Activated naive CD4-positive, alpha-beta T cell treated with anti-CD3 and anti-CD28 coated beads, Interleukin-2, amount 50 U/mL, for 24 hours (primary cell): Measurements from ENCODE around the gene NCS1.

Source experiments
- H3K27ac Mint-ChIP-seq: one replicate; pipeline ENCODE4 v1.8.0; 2021; ENCODE audit warnings: mild to moderate bottlenecking, mixed read lengths
- H3K27me3 Mint-ChIP-seq: one replicate; pipeline ENCODE4 v1.8.0; 2021; ENCODE audit warnings: mixed read lengths
- H3K36me3 Mint-ChIP-seq: one replicate; pipeline ENCODE4 v1.8.0; 2021; ENCODE audit warnings: mixed read lengths
- H3K4me1 Mint-ChIP-seq: one replicate; pipeline ENCODE4 v1.8.0; 2021; ENCODE audit warnings: mixed read lengths
- H3K4me3 Mint-ChIP-seq: one replicate; pipeline ENCODE4 v1.8.0; 2021; ENCODE audit warnings: mild to moderate bottlenecking, mixed read lengths
- H3K9me3 Mint-ChIP-seq: one replicate; pipeline ENCODE4 v1.8.0; 2021; ENCODE audit warnings: mixed read lengths

Gene NCS1

DNA sequence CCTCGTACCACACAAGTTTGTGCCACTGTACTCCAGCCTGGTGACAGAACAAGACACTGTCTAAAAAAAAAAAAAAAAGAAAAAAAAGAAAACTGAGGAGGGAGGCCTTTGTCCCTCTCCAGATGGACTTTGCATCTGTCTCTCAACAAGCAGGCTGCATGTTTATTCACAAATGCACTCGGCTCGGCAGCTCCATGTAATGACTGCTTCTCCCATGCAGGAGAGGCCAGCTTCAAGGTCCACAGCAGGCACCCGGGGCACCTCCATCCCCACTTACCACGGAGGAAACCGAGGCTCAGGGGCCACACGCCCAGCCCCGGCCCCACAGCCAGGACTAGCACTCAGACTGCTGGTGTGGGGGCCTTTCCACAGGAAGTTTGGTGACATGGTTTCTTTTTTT is 13.1 kb upstream of the NCS1 start:
- Mint-ChIP-seq H3K27me3 (no peaks in the 10 kb centered on the region), H3K4me3 (no peak overlapping the region), H3K27ac (no peak overlapping the region), H3K36me3 (no peaks in the 10 kb centered on the region), H3K9me3 (no peaks in the 10 kb centered on the region), H3K4me1 (no peaks in the 10 kb centered on the region)

DNA sequence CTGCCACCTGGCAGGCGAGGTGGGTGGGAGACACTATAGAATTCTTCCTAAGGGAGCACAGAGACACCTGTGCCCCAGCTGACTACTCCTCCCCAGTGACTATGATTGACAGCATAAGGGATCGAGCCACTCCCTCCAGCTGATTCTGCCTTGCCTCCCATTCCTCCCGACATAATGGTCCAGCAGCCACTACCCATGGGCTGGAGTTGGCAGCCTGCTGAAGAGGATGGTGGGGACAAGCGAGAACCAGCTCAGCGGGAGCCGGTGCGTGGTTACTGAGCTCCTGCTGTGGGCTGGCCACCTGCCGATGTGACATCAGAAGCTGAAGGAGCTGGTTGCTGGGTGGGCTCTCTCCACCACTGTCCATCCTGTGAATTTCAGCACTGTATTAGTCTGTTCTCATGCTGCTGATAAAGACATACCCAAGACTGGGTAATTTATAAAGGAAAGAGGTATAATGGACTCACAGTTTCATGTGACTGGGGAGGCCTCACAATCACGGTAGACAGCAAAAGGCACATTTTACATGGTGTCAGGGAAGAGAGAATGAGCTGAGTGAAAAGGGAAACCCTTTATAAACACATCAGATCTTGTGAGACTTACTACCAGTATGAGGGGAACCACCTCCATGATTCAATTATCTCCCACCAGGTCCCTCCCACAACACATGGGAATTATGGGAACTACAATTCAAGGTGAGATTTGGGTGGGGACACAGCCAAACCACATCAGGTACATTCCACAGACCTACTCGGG is 12.1 kb upstream of the NCS1 start:
- H3K4me1 Mint-ChIP-seq = no peaks in the 10 kb centered on the region
- no peak overlapping the region for H3K4me3 Mint-ChIP-seq
- H3K27ac Mint-ChIP-seq = no peak overlapping the region
- H3K27me3 Mint-ChIP-seq = no peaks in the 10 kb centered on the region
- no peaks in the 10 kb centered on the region for H3K9me3 Mint-ChIP-seq
- no peaks in the 10 kb centered on the region for H3K36me3 Mint-ChIP-seq

DNA sequence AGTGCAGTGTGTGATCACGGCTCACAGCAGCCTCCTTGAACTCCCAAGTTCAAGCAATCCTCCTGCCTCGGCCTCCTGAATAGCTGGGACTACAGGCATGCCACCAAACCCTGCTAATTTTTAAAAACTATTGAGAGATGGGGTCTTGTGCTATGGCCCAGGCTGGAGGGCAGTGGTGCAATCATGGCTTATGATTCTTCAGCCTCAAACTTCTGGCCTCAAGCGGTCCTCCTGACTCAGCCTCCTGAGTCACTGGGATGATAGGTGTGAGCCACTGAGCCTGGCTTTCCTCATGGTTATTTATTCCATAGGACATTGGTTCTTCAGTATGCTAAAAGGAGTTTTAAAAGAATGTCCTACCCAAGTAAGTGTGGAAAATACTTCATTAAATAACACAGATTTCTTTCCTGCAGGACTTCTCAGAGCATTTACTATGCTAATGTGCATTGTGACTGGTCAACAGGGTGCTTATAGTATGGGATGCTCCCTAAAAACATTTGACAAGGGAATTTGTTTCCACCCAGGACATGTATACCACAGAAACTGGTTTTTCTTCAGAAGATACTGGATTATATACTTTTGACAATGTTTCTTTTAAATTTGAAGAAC is 11.2 kb upstream of the NCS1 start:
- Mint-ChIP-seq H3K27me3 (no peaks in the 10 kb centered on the region), H3K4me1 (no peaks in the 10 kb centered on the region), H3K36me3 (no peaks in the 10 kb centered on the region), H3K4me3 (no peak overlapping the region), H3K27ac (no peak overlapping the region), H3K9me3 (no peaks in the 10 kb centered on the region)

DNA sequence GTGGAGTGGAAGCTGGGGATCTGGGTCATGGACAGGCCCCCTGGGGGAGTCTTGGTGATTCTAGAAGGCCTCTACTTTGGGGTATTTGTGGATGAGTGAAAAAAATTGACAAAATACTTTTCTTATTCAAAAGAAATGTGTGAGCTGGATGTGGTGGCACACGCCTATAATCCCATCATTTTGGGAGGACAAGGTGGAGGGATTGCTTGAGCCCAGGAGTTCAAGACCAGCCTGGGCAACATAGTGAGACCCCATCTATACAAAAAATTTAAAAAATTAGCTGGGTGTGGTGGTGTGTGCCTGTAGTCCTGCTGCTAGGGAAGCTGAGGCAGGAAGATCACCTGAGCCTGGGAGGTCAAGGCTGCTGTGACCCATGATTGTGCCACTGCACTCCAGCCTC is 6.6 kb upstream of the NCS1 start:
- Mint-ChIP-seq H3K27me3 (no peaks in the 10 kb centered on the region), H3K9me3 (no peaks in the 10 kb centered on the region), H3K4me1 (peaks cover 5% of the 10 kb centered on the region), H3K4me3 (no peak overlapping the region), H3K36me3 (no peaks in the 10 kb centered on the region), H3K27ac (no peak overlapping the region)

DNA sequence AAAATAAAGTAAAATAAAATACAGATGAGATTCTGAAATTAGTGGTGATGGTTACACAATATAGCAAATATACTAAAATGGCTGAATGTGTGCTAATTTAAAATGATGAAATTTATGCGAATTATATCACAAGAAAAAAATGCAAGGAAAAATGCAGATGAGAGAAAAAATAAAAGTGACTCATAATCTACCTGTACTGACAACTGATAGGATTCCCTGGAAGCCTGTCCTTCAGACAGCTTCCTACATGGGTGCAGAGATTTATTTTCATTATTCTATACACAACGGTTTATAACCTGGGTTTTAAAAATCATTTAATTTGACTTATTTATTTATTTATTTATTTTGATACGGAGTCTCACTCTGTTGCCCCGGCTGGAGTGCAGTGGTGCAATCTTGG is 5.8 kb upstream of the NCS1 start:
- Mint-ChIP-seq H3K27me3 (peaks cover 2% of the 10 kb centered on the region), H3K4me3 (no peak overlapping the region), H3K4me1 (peaks cover 5% of the 10 kb centered on the region), H3K27ac (no peak overlapping the region), H3K36me3 (no peaks in the 10 kb centered on the region), H3K9me3 (no peaks in the 10 kb centered on the region)

DNA sequence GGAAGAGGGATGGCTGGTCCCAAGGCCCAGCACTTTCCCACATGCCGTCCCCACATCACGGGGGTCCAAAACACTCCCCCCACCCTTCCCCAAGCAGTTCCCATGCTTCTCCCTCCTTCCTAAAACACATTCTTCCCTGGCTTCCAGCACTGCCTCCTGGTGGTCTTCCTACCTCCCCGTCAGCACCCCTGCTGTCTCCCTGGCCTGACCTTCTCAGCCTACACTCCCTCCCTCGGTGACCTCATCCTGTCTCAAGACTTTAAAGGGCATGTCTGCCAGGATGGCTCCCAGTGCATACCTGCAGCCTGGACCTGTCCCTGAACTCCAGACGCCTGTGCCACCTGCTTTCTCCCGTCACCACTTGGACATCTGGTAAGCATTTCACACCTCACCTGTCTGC is 4.3 kb upstream of the NCS1 start:
- H3K4me3 Mint-ChIP-seq = no peak overlapping the region
- H3K4me1 Mint-ChIP-seq = peaks cover 5% of the 10 kb centered on the region
- H3K9me3 Mint-ChIP-seq = no peaks in the 10 kb centered on the region
- no peak overlapping the region for H3K27ac Mint-ChIP-seq
- H3K36me3 Mint-ChIP-seq = no peaks in the 10 kb centered on the region
- H3K27me3 Mint-ChIP-seq = peaks cover 2% of the 10 kb centered on the region

DNA sequence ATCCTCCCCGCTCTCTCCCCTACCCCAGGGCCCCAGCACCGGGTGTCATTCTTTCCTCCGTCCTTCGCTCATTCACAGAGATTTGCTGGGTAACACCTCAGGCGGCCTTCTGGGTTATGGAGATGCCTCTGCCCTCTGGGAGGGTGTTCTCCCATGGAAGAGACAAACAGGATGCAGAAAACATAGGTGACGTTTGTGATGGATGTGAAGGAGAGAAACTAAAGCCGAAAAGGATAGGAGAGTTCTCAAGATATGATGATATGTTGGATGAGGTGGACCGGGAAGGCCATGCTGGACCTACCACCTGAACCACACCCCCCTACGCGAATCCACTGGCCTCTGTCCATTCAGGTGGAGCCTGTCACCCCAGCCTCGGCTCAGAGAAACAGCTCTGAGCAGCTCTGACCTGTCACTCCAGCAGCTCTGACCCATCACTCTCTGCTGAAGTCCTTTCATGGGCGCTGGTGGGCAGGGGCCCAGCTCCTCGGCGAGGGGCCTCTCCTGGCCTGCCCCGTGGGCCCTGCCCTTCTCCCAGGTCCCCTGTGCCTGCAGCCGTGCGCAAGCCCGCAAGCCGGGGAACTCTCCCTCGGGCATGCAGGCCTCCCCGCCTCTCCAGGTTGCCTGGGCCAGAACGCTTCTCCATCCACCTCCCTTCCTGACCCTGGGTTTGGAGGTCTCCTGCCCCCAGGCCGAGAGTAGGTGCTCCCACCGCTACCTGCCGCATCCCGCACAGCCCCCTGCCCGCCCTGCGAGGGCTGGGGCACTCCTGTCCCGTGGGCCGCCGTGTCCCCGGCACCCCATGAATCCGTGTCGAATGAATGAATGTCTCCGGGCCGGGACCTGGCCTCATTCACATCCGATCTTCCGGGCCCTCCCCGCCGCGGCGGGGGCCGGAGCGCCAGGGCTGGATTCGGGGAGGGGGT is 717 bp upstream of the NCS1 start:
- H3K4me1 Mint-ChIP-seq = peaks cover 5% of the 10 kb centered on the region
- H3K9me3 Mint-ChIP-seq = no peaks in the 10 kb centered on the region
- H3K27me3 Mint-ChIP-seq = peaks cover 5% of the 10 kb centered on the region
- no peak overlapping the region for H3K27ac Mint-ChIP-seq
- H3K36me3 Mint-ChIP-seq = no peaks in the 10 kb centered on the region
- H3K4me3 Mint-ChIP-seq = peak overlapping the region; percentile 76

DNA sequence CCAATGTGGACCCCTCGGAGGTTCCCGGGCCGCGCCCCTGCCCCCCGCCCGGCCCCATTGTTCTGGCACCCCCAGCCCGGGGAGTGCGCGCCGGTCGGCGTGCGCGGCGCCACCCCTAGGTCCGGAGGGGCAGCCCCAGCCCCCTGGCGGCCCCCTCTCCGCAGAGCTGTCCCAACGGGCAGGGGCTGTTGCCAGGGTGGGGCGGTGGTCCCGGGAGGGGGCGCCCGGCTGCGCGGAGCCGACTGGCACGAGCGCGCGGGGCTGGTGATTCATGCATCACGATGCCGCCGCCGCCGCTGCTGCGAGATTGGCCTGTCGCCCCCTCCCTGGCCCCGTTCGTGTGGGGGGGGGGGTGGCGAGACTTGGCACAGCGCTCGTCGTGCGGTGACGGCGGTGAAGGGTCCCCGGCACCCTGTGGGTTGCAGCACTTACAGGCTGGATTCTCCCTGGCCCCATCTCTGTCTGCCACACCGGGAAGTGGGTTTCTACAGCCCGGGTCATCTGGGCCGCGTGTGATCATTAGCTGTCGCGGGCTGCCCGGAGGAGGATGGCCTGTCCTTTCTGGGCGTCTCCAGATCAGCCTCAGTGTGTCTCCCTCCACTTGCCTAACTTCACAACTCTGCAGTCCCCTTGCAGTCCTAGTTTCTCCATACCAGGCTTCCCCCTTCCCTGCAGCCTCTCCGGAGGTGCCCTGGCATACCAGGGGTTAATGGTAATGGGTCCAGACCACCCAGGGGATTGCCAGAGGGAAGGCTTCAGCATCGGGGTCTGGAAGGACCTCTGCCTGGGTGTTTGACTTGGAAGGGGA is 858 bp downstream of the NCS1 start:
- peak overlapping the region; percentile 83 for H3K4me3 Mint-ChIP-seq
- H3K4me1 Mint-ChIP-seq = no peaks in the 10 kb centered on the region
- H3K36me3 Mint-ChIP-seq = no peaks in the 10 kb centered on the region
- no peaks in the 10 kb centered on the region for H3K9me3 Mint-ChIP-seq
- H3K27ac Mint-ChIP-seq = no peak overlapping the region
- peaks cover 5% of the 10 kb centered on the region for H3K27me3 Mint-ChIP-seq

DNA sequence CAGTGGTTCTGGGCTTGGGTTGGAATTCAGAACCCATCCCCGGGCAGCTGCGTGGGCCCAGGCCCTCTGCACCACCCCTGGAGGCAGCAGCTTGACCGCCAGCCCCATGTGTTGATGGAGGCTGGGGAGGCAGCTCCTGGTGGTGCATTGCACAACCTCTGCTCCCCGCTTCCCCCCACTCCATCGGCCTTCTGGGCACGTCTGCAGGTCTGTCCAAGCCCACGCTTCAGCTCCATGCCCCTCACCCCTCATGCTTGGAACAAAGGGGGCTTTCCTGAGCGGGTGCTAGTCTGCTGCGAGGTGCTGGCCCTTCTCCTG is 1.4 kb downstream of the NCS1 start:
- Mint-ChIP-seq H3K9me3 (no peaks in the 10 kb centered on the region), H3K27ac (peak overlapping the region; percentile 23)

DNA sequence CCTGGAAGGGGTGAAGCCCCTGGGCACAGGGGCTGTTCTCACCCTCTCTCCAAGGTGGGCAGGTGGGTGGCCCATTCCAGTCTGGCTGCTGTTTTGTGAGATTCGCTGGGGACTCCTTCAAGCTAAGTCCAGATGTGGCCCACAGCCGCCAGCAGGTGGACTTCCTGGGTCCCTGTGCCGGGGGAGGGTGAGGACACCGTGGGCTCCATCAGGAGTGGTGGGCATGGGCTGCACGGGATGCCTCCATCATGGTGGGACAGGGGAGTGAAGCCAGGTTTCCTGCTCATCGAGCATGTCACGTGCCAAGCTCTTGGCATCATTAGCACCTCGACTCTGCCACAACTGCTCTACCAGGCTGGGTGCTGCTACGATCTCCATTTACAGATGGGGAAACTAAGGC is 1.8 kb downstream of the NCS1 start:
- Mint-ChIP-seq H3K9me3 (no peaks in the 10 kb centered on the region), H3K4me1 (no peaks in the 10 kb centered on the region), H3K4me3 (peak overlapping the region; percentile 83), H3K36me3 (no peaks in the 10 kb centered on the region), H3K27me3 (peaks cover 5% of the 10 kb centered on the region), H3K27ac (peak overlapping the region; percentile 23)

More for the DNA sequence above, 1.4 kb downstream of the NCS1 start:
- peak overlapping the region; percentile 83 for H3K4me3 Mint-ChIP-seq
- no peaks in the 10 kb centered on the region for H3K4me1 Mint-ChIP-seq
- H3K36me3 Mint-ChIP-seq = no peaks in the 10 kb centered on the region
- peaks cover 5% of the 10 kb centered on the region for H3K27me3 Mint-ChIP-seq

DNA sequence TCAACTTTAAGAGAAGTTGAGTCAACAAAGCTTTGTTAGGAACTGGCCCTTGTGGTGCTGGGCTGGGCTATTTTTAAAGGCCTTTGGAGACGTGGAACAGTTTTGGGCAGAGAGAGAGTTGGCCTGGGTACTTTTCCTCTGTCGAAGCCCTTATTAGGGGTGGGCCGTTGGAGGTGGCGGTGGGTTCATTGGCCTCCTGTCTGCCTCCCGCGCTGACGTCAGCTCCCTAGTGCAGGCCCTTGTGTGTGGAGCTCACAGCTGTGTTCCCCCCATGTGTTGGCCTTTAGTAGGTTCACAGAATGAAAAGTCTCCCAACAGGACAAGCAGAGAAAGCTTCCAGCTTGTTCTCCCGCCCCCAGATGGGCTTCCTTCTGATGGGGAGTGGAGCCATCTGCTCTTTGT is 2.7 kb downstream of the NCS1 start:
- Mint-ChIP-seq H3K36me3 (no peaks in the 10 kb centered on the region), H3K27me3 (peaks cover 5% of the 10 kb centered on the region)

DNA sequence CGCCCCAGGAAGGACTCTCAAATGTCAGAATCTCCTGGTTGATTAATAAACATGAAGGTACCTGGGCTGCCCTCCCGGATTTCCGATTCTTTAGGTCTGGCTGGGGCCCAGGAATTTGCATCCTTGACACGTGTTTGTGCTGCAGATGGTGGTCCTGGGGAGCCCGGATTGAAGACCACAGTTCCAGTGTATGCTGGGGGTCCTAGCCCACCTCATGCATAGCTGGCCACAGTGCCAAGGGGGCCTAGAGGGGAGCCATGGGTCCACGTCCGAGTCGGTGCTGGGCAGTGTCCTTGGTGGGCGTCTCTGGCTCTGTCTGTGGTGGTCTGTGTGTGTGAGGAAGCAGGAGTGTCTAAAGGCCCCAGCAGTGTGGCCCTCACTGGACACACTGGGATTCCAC is 3.2 kb downstream of the NCS1 start:
- no peak overlapping the region for H3K4me3 Mint-ChIP-seq
- no peaks in the 10 kb centered on the region for H3K9me3 Mint-ChIP-seq
- no peak overlapping the region for H3K27ac Mint-ChIP-seq
- H3K36me3 Mint-ChIP-seq = no peaks in the 10 kb centered on the region
- H3K27me3 Mint-ChIP-seq = peaks cover 5% of the 10 kb centered on the region
- H3K4me1 Mint-ChIP-seq = no peaks in the 10 kb centered on the region

More for the DNA sequence above, 2.7 kb downstream of the NCS1 start:
- Mint-ChIP-seq H3K4me1 (no peaks in the 10 kb centered on the region), H3K4me3 (peak overlapping the region; percentile 61), H3K9me3 (no peaks in the 10 kb centered on the region), H3K27ac (no peak overlapping the region)

DNA sequence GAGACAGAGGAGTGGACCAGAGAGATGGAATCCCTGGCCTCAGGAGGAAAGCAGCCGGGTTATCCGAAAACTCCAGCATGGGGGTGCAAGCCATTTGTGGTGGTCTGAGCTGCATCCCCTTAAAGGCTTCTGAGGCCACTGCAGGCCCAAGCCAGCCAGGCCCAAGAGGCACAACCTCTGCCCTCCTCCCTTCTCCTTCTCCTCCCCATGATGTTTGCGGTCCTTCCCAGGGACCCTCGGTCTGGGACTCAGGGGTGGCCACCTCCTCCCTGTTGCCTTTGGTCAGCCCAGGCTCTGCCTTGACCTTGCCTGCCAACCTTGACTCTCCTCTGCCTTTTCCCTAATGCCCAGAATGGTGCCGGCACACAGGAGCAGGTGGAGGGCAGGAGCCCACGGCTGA is 4.6 kb downstream of the NCS1 start:
- Mint-ChIP-seq H3K4me1 (no peaks in the 10 kb centered on the region), H3K27me3 (peaks cover 2% of the 10 kb centered on the region)

DNA sequence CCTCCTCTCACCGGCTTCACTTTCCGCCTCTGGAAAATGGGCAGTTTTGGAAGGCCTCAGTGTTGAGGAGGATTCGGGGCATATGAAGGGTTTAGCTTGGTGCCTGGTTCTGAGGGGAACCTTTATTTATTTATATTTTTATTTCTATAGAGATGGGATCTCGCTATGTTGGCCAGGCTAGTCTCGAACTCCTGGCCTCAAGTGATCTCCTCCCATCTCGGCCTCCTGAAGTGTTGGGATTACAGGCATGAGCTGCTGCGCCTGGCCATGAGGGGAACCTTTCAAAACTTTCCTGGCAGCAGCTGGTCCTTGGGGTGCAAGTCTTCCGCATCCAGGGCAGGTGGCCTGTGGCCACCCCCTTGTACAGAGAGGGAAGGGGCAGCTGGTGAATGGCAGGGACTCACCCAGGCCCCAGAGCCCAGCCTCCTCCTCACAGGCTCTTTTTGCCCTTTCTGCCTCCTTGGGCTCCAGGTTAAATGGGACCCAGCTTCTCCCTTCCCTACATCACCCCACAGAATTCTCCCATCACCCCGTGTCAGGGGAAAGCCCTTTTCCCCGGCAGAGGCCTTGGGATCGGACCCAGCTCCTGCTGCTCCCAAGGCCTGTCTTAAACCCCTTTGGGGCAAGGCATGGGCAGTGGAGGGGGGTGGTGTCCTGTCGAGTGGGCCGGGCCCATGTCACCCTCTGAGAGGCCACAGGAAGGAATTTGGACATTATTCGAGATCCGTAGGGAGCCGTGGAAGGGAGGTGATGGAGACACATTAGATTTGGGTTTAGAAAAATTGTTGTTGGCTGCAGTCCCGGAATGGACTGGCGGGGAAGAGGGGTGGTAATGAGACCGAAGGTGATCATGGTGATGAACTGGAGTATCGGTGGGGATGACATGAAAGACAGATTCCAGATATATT is 5.9 kb downstream of the NCS1 start:
- no peaks in the 10 kb centered on the region for H3K4me1 Mint-ChIP-seq
- H3K27ac Mint-ChIP-seq = no peak overlapping the region
- H3K9me3 Mint-ChIP-seq = no peaks in the 10 kb centered on the region
- H3K4me3 Mint-ChIP-seq = no peak overlapping the region
- no peaks in the 10 kb centered on the region for H3K36me3 Mint-ChIP-seq
- peaks cover 2% of the 10 kb centered on the region for H3K27me3 Mint-ChIP-seq

More for the DNA sequence above, 4.6 kb downstream of the NCS1 start:
- Mint-ChIP-seq H3K4me3 (no peak overlapping the region), H3K27ac (peak overlapping the region; percentile 65), H3K36me3 (no peaks in the 10 kb centered on the region), H3K9me3 (no peaks in the 10 kb centered on the region)
